Renal cortical epithelial cell (primary cell): ENCODE measurements around the gene SRSF3. TPM values are rescaled to one million over a fixed set of nuclear protein-coding genes. Genes with fewer than 3 reads are reported as not detected.
"Not testable (repeated sequence)": the region's sequence is repeated elsewhere in the genome, so short reads cannot be mapped to it uniquely, and the experiment has no call there.

Experiments
- DNase-seq: peaks from one replicate; pipeline ENCODE4 v3.0.0-alpha.2; 2011; ENCODE audit warnings: low read depth
- total RNA-seq: library from RNA; depleted of rRNA; stranded (reverse); fragments of >200 nt; gene quantifications from 2 replicates; pipeline ENCODE4 v1.2.3, GENCODE V29; 2014

The SRSF3 gene
- total RNA-seq, 1 donor from 2014 or later = 305 TPM

DNA sequence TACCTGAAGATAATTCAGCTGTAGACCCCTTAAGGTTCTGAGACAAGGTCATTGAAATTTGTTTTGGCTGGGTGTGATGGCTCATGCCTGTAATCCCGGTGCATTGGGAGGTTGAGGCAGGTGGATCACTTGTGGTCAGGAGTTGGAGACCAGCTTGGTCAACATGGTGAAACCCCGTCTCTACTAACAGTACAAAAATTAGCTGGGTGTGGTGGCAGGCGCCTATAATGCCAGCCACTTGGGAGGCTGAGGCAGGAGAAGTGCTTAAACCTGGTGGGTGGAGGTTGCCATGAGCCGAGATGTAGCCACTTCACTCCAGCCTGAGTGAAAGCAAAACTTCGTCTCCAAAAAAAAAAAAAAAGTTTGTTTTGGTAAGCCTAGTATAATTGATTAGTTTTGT, 11.0 kb downstream of the SRSF3 start:
- DNase-seq = no peak

DNA sequence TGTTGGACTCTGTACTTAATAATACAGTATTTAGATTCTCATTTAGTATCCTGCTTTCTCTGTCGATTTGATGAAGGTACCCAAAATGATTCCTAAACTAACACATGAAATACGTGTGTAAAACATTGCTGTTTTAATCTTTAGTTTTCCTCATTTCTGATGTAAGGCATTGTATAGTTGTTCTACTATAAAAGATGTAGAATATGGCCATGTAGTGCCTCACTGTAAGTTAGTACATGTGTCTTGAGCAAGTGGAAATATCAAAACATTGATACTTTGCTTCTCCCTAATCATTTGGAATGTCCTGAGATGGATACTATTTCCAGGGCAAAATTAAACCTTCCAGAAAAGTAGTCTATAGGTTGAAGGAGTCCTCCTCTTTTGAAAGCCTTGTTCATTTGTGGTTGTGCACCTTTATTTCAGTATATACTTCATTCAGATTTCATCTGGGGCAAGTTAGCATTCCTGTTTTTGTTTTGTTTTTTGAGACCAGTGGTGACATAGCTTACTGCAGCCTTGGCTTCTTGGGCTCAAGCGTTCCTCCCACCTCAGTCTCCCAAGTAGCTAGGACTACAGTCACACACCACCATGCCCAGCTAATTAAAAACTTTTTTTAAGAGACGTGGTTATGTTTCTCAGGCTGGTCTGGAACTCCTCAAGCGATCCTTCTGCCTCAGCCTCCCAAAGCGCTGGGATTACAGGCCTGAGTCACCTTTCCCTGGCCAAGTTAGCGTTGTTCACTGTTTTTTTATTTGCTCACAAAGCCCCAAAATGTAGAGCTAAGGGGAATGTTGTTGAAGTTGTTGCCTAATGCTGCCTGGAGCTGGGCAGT, 11.6 kb downstream of the SRSF3 start:
- DNase-seq = no peak

DNA sequence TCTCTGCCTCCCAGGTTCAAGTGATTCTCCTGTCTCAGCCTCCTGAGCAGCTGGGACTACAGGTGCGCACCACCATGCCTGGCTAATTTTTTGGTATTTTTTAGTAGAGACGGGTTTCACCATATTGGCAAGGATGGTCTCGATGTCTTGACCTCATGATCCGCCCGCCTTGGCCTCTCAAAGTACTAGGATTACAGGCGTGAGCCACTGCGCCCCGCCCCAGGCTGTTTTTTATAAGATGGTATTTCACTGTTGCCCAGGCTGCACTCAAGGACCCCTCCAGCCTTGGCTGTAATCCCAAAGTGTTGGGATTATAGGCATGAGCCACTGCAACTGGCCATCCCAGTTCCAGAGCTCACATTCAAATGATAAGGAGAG, 13.1 kb downstream of the SRSF3 start:
- not testable (repeated sequence) for DNase-seq

DNA sequence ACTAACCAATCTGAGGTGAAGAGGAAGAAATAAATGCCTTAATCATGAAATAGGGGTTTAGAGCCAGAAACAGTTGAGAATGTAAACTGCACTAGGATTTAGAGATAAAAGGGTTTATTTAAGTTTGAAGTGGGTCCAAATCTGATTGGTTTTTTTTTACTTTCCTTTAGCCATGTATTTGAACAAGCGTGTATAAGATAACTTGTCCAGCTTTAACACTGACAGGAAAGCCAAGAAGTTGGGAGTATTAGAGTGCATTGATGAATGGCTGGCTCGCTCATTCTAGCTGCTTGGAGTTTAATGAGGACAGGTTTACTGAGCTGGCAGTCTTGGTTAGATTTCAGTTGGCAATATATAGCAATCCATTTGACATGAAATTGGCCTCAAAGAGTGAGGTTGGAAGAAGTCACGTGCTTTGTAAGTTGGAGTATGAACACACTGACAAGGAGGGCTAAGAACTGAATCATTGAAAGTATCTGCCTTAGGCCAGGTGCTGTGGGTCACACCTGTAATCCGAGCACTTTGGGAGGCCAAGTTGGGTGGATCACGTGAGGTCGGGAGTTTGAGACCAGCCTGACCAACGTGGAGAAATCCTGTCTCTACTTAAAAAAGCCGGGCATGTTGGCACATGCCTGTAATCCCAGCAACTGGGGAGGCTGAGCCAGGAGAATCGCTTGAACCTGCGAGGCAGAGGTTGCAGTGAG, 13.7 kb downstream of the SRSF3 start:
- DNase-seq = no peak

DNA sequence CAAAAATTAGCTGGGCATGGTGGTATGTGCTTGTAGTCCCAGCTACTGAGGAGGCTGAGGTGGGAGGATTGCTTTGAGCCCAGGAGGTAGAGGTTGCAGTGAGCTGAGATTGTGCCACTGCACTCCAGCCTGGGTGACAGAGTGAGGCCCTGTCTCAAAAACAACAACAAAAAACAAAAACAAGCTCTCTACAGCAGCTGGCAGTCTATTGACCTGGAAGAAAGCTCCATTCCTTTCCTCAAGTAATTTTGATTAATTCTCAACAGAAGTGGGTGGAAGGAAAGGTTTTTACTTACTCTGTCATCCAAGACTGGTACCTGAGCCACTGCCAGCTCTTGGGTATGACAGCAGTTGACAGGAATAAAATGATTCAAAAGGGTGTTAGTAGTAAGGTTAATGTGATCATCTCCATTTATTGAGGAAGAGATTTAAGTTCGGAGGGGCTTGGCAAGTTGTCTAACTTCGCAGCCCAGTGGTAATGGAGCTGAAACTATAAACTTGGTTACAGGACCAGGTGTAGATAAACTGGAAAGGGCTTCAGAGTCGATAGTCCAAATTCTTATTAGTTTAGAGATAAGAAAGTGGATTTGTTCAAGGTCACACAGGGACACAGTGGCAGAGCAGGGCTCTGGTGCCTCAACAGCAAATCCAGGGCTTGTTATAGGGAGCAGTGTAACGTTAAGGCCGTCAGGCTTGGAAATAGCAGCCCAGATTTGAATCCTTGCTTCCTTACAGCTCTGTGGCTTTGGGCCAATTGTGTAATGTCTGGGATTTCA, 14.8 kb downstream of the SRSF3 start:
- DNase-seq = no peak

DNA sequence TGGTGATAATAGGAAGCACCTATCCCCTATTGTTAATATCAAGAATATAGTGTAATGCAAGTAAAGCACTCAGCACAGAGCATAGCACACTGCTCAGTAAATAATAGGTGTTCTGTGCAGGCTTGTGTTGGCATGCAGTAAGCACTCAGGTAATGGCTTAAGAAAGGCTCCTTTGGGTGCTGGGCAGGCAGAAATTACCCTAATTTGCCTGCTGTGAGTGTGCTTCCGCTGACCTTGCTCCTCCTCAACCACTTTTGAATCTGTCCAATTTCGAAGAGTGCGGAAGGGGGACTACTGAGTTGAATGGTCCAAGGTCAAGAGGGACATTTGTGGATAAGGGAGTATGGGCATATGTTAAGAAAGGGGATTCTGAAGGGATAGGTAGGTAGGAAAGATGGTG, 15.4 kb downstream of the SRSF3 start:
- no peak for DNase-seq

DNA sequence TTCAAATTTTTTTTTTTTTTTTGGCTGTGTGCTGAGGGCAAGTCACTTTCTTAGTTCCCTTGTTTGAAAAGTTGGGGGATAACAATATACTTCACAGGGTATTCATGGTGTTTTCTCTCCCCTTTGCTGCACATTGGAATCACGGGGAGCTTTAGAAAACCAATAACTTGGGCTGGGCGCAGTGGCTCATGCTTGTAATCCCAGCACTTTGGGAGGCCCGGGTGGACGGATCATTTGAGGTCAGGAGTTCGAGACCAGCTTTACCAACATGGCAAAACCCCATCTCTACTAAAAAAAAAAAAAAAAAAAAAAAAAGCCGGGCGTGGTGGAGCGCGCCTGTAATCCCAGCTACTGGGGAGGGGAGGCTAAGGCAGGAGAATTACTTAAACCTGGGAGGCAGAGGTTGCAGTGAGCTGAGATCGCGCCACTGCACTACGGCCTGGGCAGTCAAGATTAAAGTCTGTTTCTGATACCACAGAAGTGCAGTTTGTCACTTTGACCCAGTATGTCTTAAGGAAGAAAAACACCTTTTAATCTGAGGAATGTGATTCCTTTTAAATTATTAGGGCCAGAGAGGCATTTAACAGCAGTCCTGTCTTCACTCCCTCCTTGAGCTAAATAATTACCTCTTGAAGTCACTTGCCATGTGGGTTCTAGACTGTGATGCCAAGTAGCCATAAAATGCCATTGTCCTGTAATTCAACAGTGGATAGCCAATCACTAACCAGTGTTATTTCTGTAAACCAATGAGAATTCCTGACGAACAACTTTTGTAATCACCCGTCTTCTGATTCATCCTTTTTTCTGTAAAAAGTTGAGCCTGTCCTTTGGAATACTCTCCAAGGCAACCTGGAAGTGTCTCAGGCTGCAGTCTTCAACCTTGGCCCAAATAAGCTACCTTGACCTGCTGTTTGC, 16.1 kb downstream of the SRSF3 start:
- no peak for DNase-seq

DNA sequence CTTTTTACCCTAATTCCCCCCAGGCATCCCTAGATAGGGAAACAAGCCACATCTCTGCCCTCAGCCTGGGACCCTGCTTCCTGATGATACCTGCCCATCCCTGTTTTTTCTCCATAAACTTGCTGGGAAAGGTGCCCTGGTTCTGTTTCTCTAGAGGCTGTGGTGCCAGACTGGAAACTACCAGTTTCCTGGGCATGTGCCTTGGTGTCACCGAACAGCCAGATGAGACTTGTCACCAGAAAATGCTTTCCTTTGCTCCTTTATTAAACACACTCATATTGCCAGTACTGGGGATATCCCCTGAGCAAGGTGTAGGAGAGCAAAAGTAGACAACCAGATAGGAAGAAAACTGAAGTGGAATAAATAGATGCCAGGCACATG, 16.8 kb downstream of the SRSF3 start:
- DNase-seq = no peak

DNA sequence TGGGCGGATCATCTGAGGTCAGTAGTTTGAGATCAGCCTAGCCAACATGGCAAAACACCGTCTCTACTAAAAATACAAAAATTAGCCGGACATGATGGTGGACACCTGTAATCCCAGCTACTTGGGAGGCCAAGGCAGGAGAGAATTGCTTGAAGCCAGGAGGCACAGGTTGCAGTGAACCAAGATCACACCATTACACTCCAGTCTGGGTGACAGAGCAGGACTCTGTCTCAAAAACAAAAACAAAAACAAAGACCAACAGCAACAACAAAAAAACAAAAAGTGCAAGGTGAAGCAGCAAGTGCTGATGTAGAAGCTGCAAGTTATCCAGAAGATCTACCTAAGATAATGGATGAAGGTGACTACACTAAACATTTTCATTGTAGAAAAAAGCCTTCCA, 17.5 kb downstream of the SRSF3 start:
- not testable (repeated sequence) for DNase-seq

DNA sequence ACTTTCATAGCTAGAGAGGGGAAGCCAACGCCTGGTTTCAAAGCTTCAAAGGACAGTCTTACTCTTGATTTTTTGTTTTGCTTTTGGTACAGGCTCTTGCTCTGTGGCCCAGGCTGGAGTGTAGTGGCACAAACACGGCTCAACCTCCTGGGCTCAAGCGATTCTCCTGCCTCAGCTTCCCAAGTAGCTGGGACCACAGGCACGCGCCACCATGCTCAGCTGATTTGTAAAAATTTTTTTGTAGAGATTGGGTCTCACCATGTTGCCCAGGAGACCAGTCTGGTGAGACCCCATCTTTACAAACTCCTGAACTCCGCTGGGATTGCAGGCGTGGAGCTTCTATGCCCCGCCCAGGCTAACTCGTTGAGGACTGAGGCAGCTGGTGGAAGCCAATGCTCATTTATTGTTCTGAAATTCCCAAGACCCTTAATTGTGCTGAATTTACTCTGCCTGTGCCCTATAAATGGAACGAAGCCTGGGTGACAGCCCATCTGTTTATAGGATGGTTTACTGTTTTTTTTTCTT, 18.0 kb downstream of the SRSF3 start:
- DNase-seq = no peak

DNA sequence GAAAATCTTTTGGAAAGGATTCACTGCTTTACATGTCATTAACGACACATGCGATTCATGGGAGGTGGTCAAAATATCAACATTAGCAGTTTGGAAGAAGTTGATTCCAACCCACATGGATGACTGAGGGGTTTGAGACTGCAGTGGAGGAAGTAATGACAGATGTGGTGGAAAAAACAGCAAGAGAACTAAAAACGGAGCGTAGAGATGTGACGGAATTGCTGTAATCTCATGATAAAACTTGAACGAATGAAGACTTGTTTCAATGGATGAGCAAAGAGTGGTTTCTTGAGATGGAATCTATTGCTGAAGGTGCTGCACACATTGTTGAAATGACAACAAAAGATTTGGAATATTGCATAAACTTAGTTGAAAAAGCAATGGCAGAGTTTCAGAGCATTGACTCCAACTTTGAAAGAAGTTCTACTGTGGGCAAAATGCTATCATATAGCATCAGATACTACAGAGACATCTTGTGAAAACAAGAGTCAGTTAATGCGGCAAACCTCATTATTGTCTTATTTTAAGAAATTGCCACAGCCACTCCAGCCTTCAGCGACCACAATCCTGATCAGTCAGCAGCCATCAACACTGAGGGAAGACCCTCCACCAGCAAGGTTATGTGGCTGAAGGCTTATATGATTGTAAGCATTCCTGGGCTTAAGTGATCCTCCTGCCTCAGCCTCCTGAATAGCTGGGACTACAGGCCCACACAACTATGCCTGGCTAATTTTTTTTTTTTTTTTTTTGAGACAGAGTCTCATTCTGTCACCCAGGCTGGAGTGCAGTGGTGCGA, 19.2 kb downstream of the SRSF3 start:
- no peak for DNase-seq

DNA sequence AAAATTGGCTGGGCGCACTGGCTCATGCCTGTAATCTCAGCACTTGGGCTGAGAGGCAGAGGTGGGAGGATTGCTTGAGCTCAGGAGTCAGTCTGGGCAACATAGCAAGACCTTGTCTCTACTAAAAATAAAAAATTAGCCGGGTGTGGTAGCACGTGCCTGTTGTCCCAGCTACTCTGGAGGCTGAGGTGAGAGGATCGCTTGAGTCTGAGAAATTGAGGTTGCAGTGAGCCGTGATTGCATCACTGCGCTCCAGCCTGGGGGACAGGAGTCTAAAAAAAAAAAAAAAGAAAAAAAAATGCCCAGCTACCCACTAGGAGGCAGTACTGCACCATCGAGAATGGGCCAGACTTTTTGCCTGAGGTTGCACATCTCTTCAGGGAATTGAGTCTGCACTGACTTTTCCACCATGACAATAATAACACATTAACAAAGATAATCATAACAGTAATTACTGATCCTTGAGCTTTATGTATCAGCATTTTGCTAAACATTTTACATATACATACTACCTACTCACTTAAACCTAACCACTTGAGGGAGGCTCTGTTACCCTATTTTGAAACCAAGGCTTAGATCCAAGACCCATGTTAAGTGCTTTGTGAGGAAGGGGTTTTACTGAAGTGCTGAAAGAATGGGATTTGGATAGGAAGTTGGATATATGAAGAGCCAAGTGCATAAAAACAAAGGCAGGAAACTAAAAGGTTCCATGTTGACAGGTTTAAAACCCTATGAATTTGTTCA, 21.0 kb downstream of the SRSF3 start:
- peak; percentile 48 for DNase-seq

DNA sequence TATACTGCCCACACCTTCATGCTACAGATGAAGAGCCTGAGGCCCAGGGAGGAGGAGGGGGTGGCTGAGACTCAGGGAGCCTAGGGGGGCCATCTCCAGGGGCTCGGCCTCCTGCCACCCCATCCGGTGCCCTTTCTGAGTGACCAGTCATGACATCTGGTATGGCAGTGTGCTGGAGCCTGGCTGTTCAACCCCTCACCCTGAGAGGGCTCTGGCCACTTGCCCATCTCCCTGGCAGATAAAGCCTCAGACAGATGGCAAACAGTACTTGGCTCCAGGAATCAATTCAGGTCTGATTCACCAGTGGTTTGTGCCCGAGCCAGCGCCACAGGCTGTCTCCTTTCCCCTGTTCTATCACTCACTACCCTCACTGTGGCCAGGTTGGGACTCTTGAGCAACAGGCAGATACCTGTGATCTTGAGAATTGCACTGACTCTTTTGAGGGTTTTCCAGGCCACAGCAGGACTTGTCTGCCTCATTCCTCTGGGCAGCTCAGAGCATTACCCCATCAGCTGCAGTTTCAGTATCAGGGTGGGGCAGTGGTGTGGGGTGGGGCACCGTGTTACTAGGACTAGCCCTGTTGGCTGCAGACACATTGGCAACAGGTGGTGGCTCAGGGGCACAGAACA, 22.8 kb downstream of the SRSF3 start:
- DNase-seq = peak; percentile 91

DNA sequence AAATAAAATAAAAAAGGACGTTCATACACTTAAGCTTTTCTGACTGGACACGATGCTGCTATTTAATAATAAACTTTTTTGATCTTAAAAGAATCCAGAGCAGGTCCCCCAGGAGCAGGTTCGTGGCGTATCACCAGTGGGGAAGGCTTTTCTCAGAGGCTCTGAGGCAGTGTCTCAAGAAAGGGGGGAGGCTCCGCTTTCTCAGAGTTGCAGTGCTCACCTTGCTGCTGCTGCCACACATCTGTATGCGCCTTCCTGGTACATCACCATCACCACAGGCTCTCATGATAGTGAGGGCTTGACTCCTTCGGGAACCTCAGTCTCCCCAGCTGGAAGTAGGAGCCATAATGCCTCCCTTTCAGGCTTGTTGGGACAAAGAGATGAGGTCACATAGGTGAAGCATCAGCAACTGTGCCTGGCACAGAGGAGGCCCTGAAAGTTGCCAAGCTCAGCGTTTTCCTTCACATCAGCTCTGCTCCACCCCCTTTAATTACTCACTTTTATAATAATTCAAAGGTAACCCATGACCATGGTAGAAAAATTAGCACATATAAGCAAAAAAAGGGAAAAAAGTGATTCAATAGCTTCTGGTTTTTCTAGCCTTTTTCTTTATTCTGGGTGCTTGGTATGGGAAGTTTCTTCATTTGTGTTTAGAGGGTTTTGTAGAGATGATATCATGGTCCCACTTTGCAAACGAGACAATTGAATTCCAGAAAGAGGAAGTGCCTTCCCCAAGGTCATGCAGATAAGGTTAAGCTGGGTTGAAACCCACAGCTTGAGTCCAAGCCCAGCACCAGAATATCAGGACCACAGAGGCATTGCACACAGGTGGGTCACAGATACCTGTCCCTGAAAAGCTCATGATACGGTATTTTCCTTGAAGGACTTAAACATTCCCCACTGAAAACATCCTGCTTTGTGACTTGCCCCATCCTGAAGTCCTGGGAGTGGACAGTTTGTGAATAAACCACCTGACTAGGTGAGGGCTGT, 24.5 kb downstream of the SRSF3 start:
- no peak for DNase-seq

DNA sequence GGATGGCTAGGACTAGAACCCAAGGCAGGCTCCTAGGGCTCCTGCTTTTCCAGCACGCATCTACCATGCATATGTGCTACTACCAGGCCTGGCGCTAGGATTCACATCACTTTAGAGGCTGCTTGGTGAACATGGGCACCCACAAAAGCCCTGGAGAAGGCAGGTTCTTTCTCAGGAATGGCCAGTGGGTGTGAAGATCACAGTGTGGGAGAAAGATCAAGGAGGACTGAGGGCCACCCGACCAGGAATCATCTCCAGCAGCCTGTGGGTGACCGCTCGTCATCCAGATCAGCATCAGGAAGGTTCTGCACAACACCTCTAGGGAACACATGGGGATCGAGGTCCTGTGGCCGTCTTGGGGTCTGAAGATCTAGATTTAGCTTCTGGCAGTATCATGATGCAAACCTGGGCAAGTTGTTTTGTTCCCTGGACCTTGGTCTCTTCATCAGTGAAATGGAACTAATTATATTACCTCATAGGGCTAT, 27.3 kb downstream of the SRSF3 start:
- no peak for DNase-seq

DNA sequence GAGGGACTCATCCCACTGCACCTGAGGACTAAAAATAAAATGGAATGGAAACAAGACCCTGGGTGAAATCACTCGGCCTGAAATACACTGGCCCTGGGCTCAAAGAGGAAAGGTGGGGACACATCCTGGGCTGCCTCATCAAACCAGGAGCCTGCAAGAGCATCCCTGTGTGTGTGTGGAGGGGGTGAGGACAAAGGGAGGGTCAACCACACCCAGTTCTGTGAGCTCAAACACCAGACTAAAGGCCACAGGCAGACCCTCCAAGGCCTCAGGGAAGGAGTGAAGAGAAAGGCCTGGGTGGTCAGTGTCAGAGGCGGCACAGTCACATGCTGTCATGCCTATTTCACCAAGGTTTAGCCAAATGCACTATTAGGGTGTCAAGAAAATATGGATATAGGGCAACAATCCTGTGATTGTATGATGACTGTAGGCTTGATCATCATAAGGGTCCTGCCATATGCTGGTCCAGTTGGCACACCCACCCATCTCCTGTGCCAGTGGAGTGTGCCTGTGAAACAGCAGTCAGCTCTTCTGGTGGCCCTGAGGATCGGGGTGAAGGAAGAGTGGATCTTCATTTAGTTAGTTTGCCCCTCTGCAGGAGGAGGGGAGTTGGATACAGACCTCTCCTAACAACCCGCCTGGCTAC, 28.9 kb downstream of the SRSF3 start:
- no peak for DNase-seq
